CD8-positive, alpha-beta memory T cell (primary cell): ENCODE results near the gene KIAA0232. TPM values are rescaled to one million over a fixed set of nuclear protein-coding genes. Genes with fewer than 3 reads are reported as not detected.
A peak's percentile ranks its signal among the peaks of the same experiment; 100 is the strongest.

Experiments used
- CTCF ChIA-PET: fragments of 350-600 bp; sonication (Branson Sonifier 250); formaldehyde crosslinking; loops from one replicate; lab custom pipeline; 2021; ENCODE audit warnings: antibody characterized with exemption; lab: Charles Lee
- POLR2A ChIA-PET: fragments of 350-600 bp; sonication (Branson Sonifier 250); formaldehyde crosslinking; loops from one replicate; lab custom pipeline; 2021; ENCODE audit warnings: antibody characterized with exemption; lab: Charles Lee
- DNase-seq, 5 donors: peaks; one replicate each; pipeline versions ENCODE4 v3.0.0 to v3.0.0-alpha.2; 2020 to 2022; ENCODE audit warnings: mixed read lengths in 1 of 5
- H3K27ac ChIP-seq: one replicate; pipeline ENCODE4 v1.7.0; 2013; ENCODE audit warnings: low read depth, mild to moderate bottlenecking, low read length, moderate library complexity
- H3K27me3 ChIP-seq: 2 replicates; pipeline ENCODE4 v1.7.0; 2013; ENCODE audit warnings: low read length, mild to moderate bottlenecking; ENCODE audit not compliant: insufficient read depth, poor library complexity, severe bottlenecking
- H3K36me3 ChIP-seq: 2 replicates; pipeline ENCODE4 v1.7.0; 2013; ENCODE audit warnings: mild to moderate bottlenecking, low read length, moderate library complexity; ENCODE audit not compliant: insufficient read depth
- H3K4me1 ChIP-seq: 2 replicates; pipeline ENCODE4 v1.7.0; 2013; ENCODE audit warnings: mild to moderate bottlenecking, low read length, moderate library complexity; ENCODE audit not compliant: insufficient read depth
- H3K4me3 ChIP-seq: 2 replicates; pipeline ENCODE4 v1.7.0; 2013; ENCODE audit warnings: mild to moderate bottlenecking, low read length
- H3K9me3 ChIP-seq: 2 replicates; pipeline ENCODE4 v1.7.0; 2013; ENCODE audit warnings: mild to moderate bottlenecking, low read length
- H3K27ac Mint-ChIP-seq, 8 donors: one replicate each; pipeline ENCODE4 v1.8.0; 2020 to 2021; ENCODE audit warnings: mixed read lengths in 8 of 8, mild to moderate bottlenecking in 6 of 8, inconsistent platforms in 3 of 8, moderate library complexity in 3 of 8
- H3K27me3 Mint-ChIP-seq, 2 donors: one replicate each; pipeline ENCODE4 v1.8.0; 2020 to 2021; ENCODE audit warnings: mixed read lengths in 2 of 2, mild to moderate bottlenecking in 1 of 2, moderate library complexity in 1 of 2
- H3K36me3 Mint-ChIP-seq, 3 donors: one replicate each; pipeline ENCODE4 v1.8.0; 2020 to 2021; ENCODE audit warnings: mixed read lengths in 3 of 3, inconsistent platforms in 1 of 3, mild to moderate bottlenecking in 1 of 3
- H3K4me1 Mint-ChIP-seq, 3 donors: one replicate each; pipeline ENCODE4 v1.8.0; 2020 to 2021; ENCODE audit warnings: mixed read lengths in 3 of 3, inconsistent platforms in 1 of 3, mild to moderate bottlenecking in 1 of 3
- H3K4me3 Mint-ChIP-seq, 7 donors: one replicate each; pipeline ENCODE4 v1.8.0; 2020 to 2021; ENCODE audit warnings: mixed read lengths in 7 of 7, mild to moderate bottlenecking in 6 of 7, moderate library complexity in 4 of 7, inconsistent platforms in 2 of 7
- H3K9me3 Mint-ChIP-seq, 5 donors: one replicate each; pipeline ENCODE4 v1.8.0; 2020 to 2022; ENCODE audit warnings: mixed read lengths in 5 of 5, mild to moderate bottlenecking in 3 of 5, moderate library complexity in 2 of 5, inconsistent platforms in 1 of 5
- polyA plus RNA-seq: library from polyadenylated mRNA; unstranded; fragments of 300-500 nt; fragmentation: Illumina TruSeq; gene quantifications from one replicate; pipeline ENCODE4 v1.2.3, GENCODE V29; 2021
- total RNA-seq, 2 experiments: library from RNA; stranded (reverse); gene quantifications; one replicate each; pipeline ENCODE4 v1.2.3, GENCODE V29; 2021

Gene KIAA0232
- total and polyA plus RNA-seq, 3 experiments from 2014 or later = 13.6 to 16.4 (median 16.0) TPM

GRCh38 chr4:6885953-6886557 lies 103.5 kb downstream of the KIAA0232 start:
- H3K4me1 Mint-ChIP-seq = peaks cover 7 to 21% (median 12%) of the 10 kb centered on the region in 3 donors
- no peaks in the 10 kb centered on the region for H3K9me3 ChIP-seq
- POLR2A ChIA-PET = interaction anchor here (0.6 to 1.1 kb wide), 2 partner anchors 159 to 170 kb away, joined by 3 to 7 read pairs; no protein-coding TSS in a partner anchor
- no peak for DNase-seq
- peak overlapping the region in 4 of 8 donors; percentile 23 to 95 (median 43) for H3K27ac Mint-ChIP-seq
- H3K4me3 Mint-ChIP-seq = no peak overlapping the region
- H3K27me3 ChIP-seq = no peaks in the 10 kb centered on the region
- no peaks in the 10 kb centered on the region for H3K27me3 Mint-ChIP-seq
- peaks cover 21% of the 10 kb centered on the region for H3K36me3 ChIP-seq
- H3K36me3 Mint-ChIP-seq = peaks cover 0 to 30% (median 1%) of the 10 kb centered on the region in 3 donors
- H3K4me1 ChIP-seq = no peaks in the 10 kb centered on the region
- H3K27ac ChIP-seq = no peak overlapping the region
- CTCF ChIA-PET = interaction anchor here (0.6 to 6.0 kb wide), 6 partner anchors 12 to 172 kb away, joined by 3 to 33 read pairs (median 4); no protein-coding TSS in a partner anchor
- H3K9me3 Mint-ChIP-seq = no peaks in the 10 kb centered on the region
- no peak overlapping the region for H3K4me3 ChIP-seq

- peaks cover 0 to 22% (median 1%) of the 10 kb centered on the region in 3 donors for H3K36me3 Mint-ChIP-seq
- H3K9me3 ChIP-seq = no peaks in the 10 kb centered on the region
- ChIA-PET POLR2A (interaction anchor here (0.6 kb wide), 1 partner anchor 170 kb away, joined by 3 read pairs; no protein-coding TSS in a partner anchor), CTCF (interaction anchor here (1.0 to 6.0 kb wide), 4 partner anchors 13 to 107 kb away, joined by 3 to 33 read pairs (median 4); no protein-coding TSS in a partner anchor)
- H3K36me3 ChIP-seq = peaks cover 13% of the 10 kb centered on the region
- no peaks in the 10 kb centered on the region for H3K27me3 Mint-ChIP-seq
- H3K27me3 ChIP-seq = no peaks in the 10 kb centered on the region
- H3K27ac Mint-ChIP-seq = no peak overlapping the region
- H3K4me3 Mint-ChIP-seq = no peak overlapping the region
- DNase-seq = no peak
- H3K9me3 Mint-ChIP-seq = no peaks in the 10 kb centered on the region
- peaks cover 6% of the 10 kb centered on the region for H3K4me1 ChIP-seq
- H3K4me1 Mint-ChIP-seq = peaks cover 13 to 28% (median 17%) of the 10 kb centered on the region in 3 donors
- no peak overlapping the region for H3K27ac ChIP-seq
- no peak overlapping the region for H3K4me3 ChIP-seq
These were observed 104.4 kb downstream of the KIAA0232 start for GRCh38 chr4:6886886-6887285.

GRCh38 chr4:6887591-6888371 lies 105.3 kb downstream of the KIAA0232 start:
- no peak for DNase-seq
- ChIA-PET CTCF (interaction anchor here (6.0 kb wide), 1 partner anchor 14 kb away, joined by 33 read pairs; no protein-coding TSS in a partner anchor), POLR2A (no interaction called here)

GRCh38 chr4:6888506-6889071 lies 106.1 kb downstream of the KIAA0232 start:
- Histone ChIP-seq H3K4me3 (no peak overlapping the region), H3K27ac (no peak overlapping the region), H3K27me3 (no peaks in the 10 kb centered on the region), H3K9me3 (no peaks in the 10 kb centered on the region), H3K36me3 (no peaks in the 10 kb centered on the region), H3K4me1 (peaks cover 17% of the 10 kb centered on the region)
- ChIA-PET CTCF (no interaction called here), POLR2A (no interaction called here)
- peaks cover 23 to 43% (median 33%) of the 10 kb centered on the region in 3 donors for H3K4me1 Mint-ChIP-seq
- H3K4me3 Mint-ChIP-seq = no peak overlapping the region
- H3K9me3 Mint-ChIP-seq = no peaks in the 10 kb centered on the region
- H3K36me3 Mint-ChIP-seq = peaks cover 0 to 5% (median 0%) of the 10 kb centered on the region in 3 donors
- H3K27ac Mint-ChIP-seq = no peak overlapping the region
- H3K27me3 Mint-ChIP-seq = no peaks in the 10 kb centered on the region
- DNase-seq = no peak

More at GRCh38 chr4:6887591-6888371, 105.3 kb downstream of the KIAA0232 start:
- peaks cover 6% of the 10 kb centered on the region for H3K36me3 ChIP-seq
- H3K4me3 ChIP-seq = no peak overlapping the region
- Mint-ChIP-seq H3K4me3 (no peak overlapping the region), H3K4me1 (peaks cover 22 to 37% (median 26%) of the 10 kb centered on the region in 3 donors), H3K36me3 (peaks cover 0 to 13% (median under 1%) of the 10 kb centered on the region in 3 donors), H3K9me3 (no peaks in the 10 kb centered on the region), H3K27me3 (no peaks in the 10 kb centered on the region), H3K27ac (no peak overlapping the region)
- H3K27me3 ChIP-seq = no peaks in the 10 kb centered on the region
- H3K9me3 ChIP-seq = no peaks in the 10 kb centered on the region
- H3K4me1 ChIP-seq = peaks cover 15% of the 10 kb centered on the region
- H3K27ac ChIP-seq = no peak overlapping the region

GRCh38 chr4:6889101-6889735 lies 106.7 kb downstream of the KIAA0232 start:
- Histone ChIP-seq H3K4me3 (no peak overlapping the region), H3K27me3 (no peaks in the 10 kb centered on the region), H3K36me3 (no peaks in the 10 kb centered on the region), H3K9me3 (no peaks in the 10 kb centered on the region), H3K27ac (no peak overlapping the region), H3K4me1 (peaks cover 17% of the 10 kb centered on the region)
- H3K27ac Mint-ChIP-seq = peak overlapping the region in 1 of 8 donors; percentile 29
- ChIA-PET CTCF (interaction anchor here (1.4 kb wide), 1 partner anchor 16 kb away, joined by 4 read pairs; no protein-coding TSS in a partner anchor), POLR2A (no interaction called here)
- DNase-seq = no peak
- no peak overlapping the region for H3K4me3 Mint-ChIP-seq
- H3K4me1 Mint-ChIP-seq = peaks cover 23 to 49% (median 39%) of the 10 kb centered on the region in 3 donors
- H3K27me3 Mint-ChIP-seq = no peaks in the 10 kb centered on the region
- peaks cover 0 to 4% (median 0%) of the 10 kb centered on the region in 3 donors for H3K36me3 Mint-ChIP-seq
- H3K9me3 Mint-ChIP-seq = no peaks in the 10 kb centered on the region

- Mint-ChIP-seq H3K4me1 (peaks cover 23 to 50% (median 43%) of the 10 kb centered on the region in 3 donors), H3K4me3 (no peak overlapping the region), H3K9me3 (no peaks in the 10 kb centered on the region), H3K36me3 (peaks cover 0 to under 1% (median 0%) of the 10 kb centered on the region in 3 donors), H3K27me3 (no peaks in the 10 kb centered on the region), H3K27ac (peak overlapping the region in 1 of 8 donors; percentile 92)
- POLR2A ChIA-PET = no interaction called here
- Histone ChIP-seq H3K4me1 (peaks cover 19% of the 10 kb centered on the region), H3K27me3 (no peaks in the 10 kb centered on the region), H3K4me3 (no peak overlapping the region), H3K9me3 (no peaks in the 10 kb centered on the region), H3K36me3 (no peaks in the 10 kb centered on the region), H3K27ac (no peak overlapping the region)
- CTCF ChIA-PET = interaction anchor here (1.4 kb wide), 1 partner anchor 16 kb away, joined by 4 read pairs; no protein-coding TSS in a partner anchor
- no peak for DNase-seq
These were observed 107.3 kb downstream of the KIAA0232 start for GRCh38 chr4:6889736-6890324.

GRCh38 chr4:6890358-6890757 lies 107.8 kb downstream of the KIAA0232 start:
- Histone ChIP-seq H3K27ac (no peak overlapping the region), H3K4me1 (peaks cover 24% of the 10 kb centered on the region), H3K4me3 (no peak overlapping the region), H3K27me3 (no peaks in the 10 kb centered on the region), H3K9me3 (no peaks in the 10 kb centered on the region), H3K36me3 (no peaks in the 10 kb centered on the region)
- Mint-ChIP-seq H3K4me3 (peak overlapping the region in 1 of 7 donors; percentile 39), H3K4me1 (peaks cover 23 to 54% (median 46%) of the 10 kb centered on the region in 3 donors), H3K27me3 (no peaks in the 10 kb centered on the region), H3K27ac (peak overlapping the region in 4 of 8 donors; percentile 7 to 92 (median 64)), H3K9me3 (no peaks in the 10 kb centered on the region), H3K36me3 (no peaks in the 10 kb centered on the region)
- no peak for DNase-seq
- ChIA-PET POLR2A (no interaction called here), CTCF (interaction anchor here (1.4 kb wide), 1 partner anchor 17 kb away, joined by 4 read pairs; no protein-coding TSS in a partner anchor)
